ENCODE data around the gene SYCP2L.

The SYCP2L gene

DNA sequence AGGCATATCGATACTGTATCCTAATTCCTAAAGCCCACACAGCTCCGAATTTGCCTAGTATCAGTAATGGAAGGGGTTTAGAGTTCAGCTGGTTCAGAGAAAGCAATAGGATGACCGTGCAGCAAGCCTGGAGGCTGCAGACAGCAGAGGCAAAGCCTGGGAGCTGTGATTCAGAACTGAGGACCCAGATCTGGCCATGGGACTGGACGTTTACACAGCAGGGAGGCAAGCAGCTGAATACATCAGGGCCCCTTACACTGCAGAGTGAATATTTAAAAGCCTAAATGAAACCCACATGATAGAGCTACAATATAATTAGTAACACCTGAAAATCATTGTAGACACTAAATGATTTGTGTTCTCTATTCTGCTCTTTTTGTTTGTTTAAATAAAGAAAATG, 119.2 kb downstream of the SYCP2L start:
- no peak for DNase-seq

DNA sequence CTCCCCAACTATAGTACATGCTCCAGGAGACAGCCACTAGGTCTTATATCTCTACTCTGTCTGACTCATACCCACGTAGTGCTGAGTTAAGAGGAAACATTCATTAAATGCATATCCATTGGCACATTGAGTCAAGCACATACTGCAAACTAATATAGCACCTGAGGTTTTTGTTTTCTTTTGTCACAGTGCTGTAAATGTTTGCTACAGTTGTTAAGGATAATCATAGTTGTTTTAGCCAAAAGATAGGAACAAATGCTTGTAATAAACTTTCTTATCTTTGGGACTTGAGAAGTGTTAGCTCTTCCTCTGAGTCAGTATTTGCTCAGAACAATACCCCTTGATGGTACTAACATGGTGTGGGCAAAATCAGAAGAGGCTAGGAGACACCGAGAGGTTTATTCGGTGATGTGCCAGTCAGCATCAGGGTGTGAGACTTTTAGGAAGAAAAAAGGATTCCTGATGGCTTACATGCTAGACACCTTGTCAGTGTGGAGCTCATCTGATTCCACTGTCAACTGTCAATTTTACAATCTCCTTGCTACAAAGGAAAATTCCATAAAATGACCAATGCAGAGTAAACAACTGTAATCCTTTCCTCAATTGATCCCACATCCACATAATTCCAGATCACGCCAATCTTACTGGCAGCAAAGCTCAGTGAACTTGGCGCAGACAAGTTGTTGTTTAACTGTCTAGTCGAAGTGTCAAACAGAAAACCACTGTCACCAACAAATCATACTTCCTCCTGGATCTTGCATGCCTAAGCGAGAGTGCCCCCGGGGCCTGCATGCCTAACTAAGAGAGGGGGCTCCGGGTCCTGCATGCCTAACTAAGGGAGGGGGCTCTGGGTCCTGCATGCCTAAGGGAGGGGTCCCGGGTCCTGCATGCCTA, 121.1 kb downstream of the SYCP2L start:
- no peak for DNase-seq

DNA sequence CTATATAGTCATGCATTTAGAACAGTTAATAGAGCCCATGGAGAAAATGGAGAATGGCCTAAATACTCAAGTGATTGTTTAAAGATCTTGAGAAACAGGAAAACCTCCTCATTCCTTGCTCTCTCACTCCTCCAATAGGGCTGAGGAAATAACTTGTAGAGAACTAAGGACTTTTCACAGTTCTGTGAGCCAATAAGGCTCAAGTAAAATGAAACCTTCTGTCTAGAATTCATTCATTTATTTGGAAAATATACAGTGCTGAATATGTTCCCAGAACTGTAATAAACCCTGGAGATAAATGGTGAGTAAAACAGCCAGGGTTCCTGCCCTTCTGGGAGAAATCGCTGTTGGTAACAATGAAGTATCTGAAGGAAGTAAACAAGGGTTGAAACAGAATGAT, 122.0 kb downstream of the SYCP2L start:
- no peak for DNase-seq

DNA sequence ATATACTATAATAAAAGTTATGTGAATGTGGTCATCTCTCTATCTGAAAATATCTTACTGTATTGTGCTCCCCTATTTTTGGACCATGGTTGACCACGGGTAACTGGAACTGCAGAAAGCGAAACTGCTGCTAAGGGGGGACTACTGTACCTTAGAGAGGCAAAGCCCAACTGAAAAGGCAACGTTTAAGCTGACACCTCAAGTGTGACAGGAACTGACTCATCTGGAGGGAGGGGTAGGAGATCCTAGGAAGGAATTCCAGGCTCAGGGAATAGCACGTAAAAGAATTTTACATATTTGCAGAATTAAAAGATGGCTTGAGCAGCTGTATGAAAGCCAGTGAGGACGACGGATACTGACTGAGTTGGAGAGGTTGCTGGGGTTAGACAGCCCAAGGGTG, 122.5 kb downstream of the SYCP2L start:
- no peak for DNase-seq

DNA sequence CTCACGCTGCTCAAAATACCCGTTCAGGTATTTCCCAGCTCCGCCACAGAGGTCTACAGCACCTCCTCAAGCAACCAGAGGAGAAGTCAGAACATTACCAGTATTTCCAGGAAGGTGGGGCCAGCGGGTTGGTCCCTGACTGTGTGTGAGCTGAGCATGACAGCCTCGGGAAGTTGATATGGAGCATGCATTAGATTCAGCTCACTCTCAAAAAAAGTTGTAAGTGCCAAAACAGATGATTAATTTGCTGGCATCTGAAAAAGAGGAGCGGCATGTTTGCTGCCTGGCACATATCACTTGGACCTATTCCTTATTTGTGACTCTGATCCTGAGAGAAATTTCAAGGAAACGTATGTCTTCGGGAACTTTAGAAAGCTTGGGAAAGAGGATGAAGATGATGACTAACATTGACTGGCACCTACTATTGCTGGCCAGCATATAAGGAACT, 125.0 kb downstream of the SYCP2L start:
- no peak for DNase-seq

DNA sequence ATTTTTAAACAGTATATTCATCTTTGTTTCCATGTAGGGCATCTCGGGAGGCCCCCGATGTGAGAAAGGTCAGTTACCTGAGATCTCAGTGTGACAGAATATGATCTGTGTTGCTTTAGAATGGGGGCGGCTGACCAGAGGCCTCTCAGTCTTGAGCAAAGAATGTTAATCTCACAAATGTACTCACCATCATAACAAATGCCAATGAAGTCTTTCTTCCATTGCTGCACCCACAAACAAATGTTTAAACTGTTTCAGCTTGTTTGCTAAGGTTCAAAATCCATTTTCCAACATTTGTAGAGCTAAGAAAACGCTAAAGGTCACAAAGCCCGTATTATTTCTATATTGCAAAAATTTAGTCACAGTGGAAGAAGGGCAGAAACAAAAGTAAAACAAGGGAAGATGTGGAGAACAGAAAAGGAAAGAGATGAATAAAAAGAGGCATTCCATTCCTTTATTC, 125.5 kb downstream of the SYCP2L start:
- DNase-seq, result no peak

DNA sequence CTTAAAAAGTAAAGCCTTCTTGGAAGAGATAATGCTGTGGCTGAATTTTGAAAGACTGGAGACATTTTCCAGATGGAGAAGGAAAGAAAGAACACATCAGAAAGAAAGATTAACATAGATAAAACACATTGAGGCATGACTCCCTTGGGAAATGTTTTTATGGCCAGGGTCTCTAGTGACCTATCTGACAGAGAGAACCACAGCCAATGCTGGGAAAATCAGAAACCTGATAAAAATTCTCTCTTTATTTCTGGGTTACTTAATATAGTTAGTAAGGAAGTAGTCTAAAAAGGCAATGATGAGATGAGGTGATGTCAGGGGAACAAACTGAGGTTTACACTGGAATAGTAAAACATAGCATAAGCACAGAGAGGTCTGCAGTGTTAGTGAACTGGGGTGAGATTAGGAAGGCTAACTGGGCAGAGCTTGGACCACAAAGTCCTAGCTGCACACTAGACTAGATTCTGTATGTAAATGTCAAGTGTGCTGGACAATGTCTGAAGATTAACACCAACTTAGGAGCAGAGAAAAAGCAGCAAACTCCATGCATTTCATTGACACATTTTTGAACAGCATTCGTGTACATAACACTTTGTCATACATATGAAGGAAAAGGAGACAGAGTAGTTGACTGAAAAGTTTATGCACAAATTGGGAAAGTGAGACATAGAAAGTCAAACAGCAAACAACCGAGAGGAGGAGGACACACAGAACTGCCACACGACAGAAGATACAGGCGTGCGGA, 126.3 kb downstream of the SYCP2L start:
- no peak for DNase-seq

DNA sequence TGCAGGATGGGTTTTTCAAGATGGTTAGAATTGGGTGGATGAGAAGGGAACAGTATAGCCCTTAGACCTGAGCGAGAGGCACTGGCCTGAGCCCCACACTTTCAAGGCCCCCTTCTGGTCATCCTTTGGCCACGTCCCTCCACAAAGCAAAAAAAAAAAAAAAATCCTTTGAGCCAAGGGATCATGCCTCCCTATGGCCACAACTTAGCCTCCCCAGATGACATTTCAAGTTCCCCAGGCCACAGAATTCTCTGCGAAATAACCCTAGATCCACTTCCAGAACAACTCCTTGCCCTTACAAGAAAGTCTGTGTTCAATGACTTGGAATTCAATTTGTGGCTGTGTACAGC, 126.8 kb downstream of the SYCP2L start:
- no peak for DNase-seq

DNA sequence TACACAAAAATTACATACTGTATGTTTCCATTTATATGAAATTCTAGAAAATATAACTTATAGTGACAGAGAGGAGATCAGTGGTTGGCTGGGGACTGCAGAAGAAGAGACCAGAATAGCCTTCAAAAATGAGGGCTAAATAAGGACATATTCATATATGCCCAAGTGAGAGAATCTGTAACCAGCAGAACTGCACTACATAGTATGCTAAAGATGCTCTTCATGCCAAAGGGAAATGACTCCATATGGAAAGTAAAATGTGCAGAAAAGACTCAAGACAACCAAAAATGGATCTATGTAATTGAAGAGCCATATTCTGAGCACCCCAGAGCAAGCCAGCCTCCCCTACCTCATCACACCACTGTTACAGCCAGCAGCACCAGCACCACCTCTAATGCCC, 128.2 kb downstream of the SYCP2L start:
- DNase-seq, result no peak

DNA sequence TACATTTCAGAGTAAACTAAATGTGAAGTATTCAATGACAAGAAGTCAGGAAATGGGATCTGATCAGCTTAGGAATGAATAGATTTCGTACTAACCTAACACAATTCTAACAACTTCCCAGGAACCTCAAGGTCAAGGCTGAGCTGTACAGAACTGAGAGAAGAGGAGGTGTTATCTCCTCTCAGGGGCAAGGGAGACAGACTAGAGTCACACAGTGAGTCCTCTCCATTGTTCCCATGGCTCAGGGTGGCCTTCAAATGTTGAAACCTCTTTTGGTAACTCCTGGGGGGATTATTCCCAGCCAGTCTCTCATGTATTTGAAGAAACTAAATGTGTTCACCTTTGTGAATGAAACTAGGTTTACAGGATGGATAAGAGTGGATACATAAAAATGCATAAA, 129.6 kb downstream of the SYCP2L start:
- no peak for DNase-seq

DNA sequence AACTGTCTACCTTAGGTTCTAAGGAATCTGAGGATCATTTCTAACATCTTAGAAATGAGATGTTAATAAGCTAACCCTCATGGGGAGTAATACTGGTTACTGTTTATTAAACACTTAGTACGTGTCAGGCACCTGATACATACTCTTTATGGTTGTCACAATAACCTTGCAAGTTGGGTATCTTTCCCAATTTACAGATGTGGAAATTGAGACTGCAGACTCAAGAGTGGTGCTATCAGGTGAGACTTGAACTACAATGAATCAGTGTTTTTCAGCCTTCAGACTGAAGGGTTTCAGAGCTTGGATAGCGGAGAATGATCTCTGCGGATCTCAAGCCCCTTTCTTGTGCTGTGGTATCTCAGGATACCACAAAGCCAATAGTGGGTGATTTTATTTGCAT, 130.2 kb downstream of the SYCP2L start:
- DNase-seq, result no peak

DNA sequence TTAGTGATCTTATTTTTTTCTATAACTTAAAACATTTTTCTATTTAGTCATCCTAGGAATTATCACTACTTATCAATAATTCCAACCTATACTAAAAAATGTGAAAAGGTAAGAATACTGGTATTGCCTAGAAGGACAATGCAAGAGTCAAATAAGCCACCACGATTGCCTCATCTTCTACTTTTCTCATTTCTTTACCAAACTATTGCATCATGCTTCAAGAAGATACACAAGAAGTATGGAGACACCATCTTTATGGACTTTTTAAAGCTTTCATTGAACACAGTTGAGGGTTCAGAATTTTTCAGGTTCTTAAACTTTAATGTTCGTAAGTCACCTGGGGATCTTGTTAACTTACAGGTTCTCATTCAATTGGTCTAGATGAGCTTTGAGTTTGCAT, 131.4 kb downstream of the SYCP2L start:
- no peak for DNase-seq

DNA sequence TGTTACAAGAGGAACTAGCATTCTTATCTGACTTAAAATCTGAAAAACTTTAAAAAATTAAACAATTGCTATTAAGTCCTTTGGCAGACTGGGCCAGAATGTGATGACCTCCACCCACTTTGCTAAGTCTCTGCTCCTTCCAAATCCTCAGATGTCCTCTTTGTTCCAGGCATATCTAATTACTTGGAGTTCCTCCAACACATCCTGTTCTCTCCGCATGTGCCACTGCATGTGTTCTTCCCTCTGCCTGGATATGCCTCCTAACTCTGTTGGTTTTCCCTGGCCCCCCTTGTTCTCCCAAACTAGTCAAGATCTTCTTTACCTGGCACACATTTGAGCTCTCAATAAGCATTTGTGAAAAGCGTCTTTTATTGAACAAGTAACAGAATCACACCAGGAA, 134.2 kb downstream of the SYCP2L start:
- no peak for DNase-seq

DNA sequence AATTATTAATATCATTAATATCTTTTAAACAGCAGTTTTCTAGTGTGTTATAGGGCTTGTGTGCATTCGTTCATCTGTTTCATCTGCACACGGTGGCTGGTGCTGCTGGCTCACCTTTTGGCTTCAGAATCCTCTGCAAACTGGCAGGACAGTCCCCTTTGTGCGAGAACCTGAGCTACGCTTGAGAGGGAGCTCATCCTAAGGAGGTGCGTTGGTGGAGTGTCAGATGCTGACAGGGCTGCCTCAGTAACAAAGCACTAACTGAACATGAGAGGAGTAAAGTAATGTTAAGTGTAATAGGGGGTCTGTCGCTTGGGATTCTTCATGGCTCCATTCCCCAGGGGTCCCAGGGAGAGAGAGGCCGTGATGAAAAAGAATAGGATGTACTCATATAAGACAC, 134.9 kb downstream of the SYCP2L start:
- peak in 1 of 58 donors; percentile 28 for DNase-seq

DNA sequence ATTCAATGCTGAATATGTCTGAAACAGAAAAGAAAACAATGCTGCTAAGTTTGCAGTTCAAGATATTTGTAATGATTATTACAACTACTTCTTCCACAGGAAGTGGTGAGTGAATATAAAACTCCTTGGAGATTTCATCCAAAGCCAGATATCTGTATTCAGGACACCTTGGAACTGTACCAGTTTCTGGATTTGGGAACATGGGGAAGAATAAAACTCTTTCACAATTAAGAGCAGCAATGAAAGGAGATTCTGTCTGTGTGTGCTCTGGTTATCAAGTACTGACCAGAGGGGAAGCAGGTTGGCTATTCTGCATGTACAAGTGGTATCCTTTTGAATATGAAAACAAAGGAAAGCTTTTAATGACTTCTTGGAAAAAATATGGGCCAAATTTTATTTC, 136.2 kb downstream of the SYCP2L start:
- DNase-seq, result peak in 4 of 58 donors; percentile 2 to 73 (median 31)

Measured in anterior cingulate cortex (tissue), 58 donors.